K562 (cell line): ENCODE measurements around the gene GAB2. TPM values are rescaled to one million over a fixed set of nuclear protein-coding genes. Genes with fewer than 3 reads are reported as not detected.

Source experiments
- BCLAF1 ChIP-seq, 2 experiments: fragments of 450-650 bp in 1 of 2; IDR thresholded peaks; 2 replicates each; pipeline ENCODE4 v1.6.1; 2011 to 2017; ENCODE audit warnings: low read depth in 2 of 2, antibody characterized with exemption in 1 of 2, borderline replicate concordance in 1 of 2, low read length in 1 of 2, mild to moderate bottlenecking in 1 of 2, mixed read lengths in 1 of 2; ENCODE audit not compliant: control insufficient read depth in 1 of 2
- HMGN3 ChIP-seq: IDR thresholded peaks from 2 replicates; pipeline ENCODE4 v1.6.1; 2011; ENCODE audit warnings: borderline replicate concordance, low read depth, mild to moderate bottlenecking, mixed read lengths, low read length; ENCODE audit not compliant: insufficient read length; ENCODE audit errors: extremely low read depth
- ILK ChIP-seq: fragments of 450-650 bp; IDR thresholded peaks from 2 replicates; pipeline ENCODE4 v1.6.1; 2016; ENCODE audit warnings: missing genetic modification characterization, low read depth, mild to moderate bottlenecking, missing compliant biosample characterization, moderate library complexity, borderline replicate concordance
- L3MBTL2 ChIP-seq: fragments of 450-650 bp; IDR thresholded peaks from 2 replicates; pipeline ENCODE4 v1.6.1; 2016; ENCODE audit warnings: mild to moderate bottlenecking, moderate library complexity
- MITF ChIP-seq: IDR thresholded peaks from 2 replicates; pipeline ENCODE4 v1.6.1; 2014; ENCODE audit warnings: antibody characterized with exemption
- NCOA2 ChIP-seq, 2 experiments: fragments of 450-650 bp; IDR thresholded peaks; 2 replicates each; pipeline ENCODE4 v1.6.1; 2018; ENCODE audit warnings: mild to moderate bottlenecking in 2 of 2, moderate library complexity in 1 of 2; ENCODE audit not compliant: partially characterized antibody in 2 of 2
- PHTF2 ChIP-seq: fragments of 250-450 bp; sonication (Bioruptor Pico); IDR thresholded peaks from 2 replicates; pipeline ENCODE4 v1.5.0; 2021; ENCODE audit warnings: mild to moderate bottlenecking
- REST ChIP-seq, 2 experiments: fragments of 450-650 bp; formaldehyde crosslinking in 1 of 2; IDR thresholded peaks; 2 replicates each; pipeline versions ENCODE4 v1.4.0 to v1.6.1; 2014 to 2020; ENCODE audit warnings: mild to moderate bottlenecking in 2 of 2, borderline replicate concordance in 1 of 2, low read depth in 1 of 2
- SMAD4 ChIP-seq: fragments of 250-450 bp; sonication (Bioruptor Pico); conservative IDR thresholded peaks from 2 replicates; pipeline ENCODE4 v1.8.0; 2021; ENCODE audit warnings: inconsistent platforms, mild to moderate bottlenecking, moderate library complexity
- ZNF512 ChIP-seq: IDR thresholded peaks from 2 replicates; pipeline ENCODE4 v1.6.1; 2016; ENCODE audit warnings: missing genetic modification characterization, missing compliant biosample characterization
- ZNF583 ChIP-seq: fragments of 250-450 bp; sonication (Bioruptor Pico); IDR thresholded peaks from 2 replicates; pipeline ENCODE4 v1.4.0; 2020
- ZNF766 ChIP-seq: fragments of 200-800 bp; sonication (Bioruptor generic); conservative IDR thresholded peaks from 2 replicates; pipeline ENCODE4 v1.6.1; 2016; ENCODE audit warnings: missing genetic modification characterization, missing compliant biosample characterization
- polyA plus RNA-seq, 8 experiments: library from polyadenylated mRNA; depleted of rRNA in 4 of 8; stranded (reverse) in 5 of 8; unstranded in 3 of 8; fragments of >200 nt; fragmentation: Nextera tagmentation in 2 of 8; fragmentation: Illumina TruSeq in 1 of 8; extraction: Ambion mirVana in 2 of 8; extraction: Trizol in 1 of 8; gene quantifications; 2 replicates each; pipeline versions ENCODE4 v1.2.1 to v1.2.3, GENCODE V29; 2011 to 2014; ENCODE audit warnings: inconsistent platforms in 1 of 8, missing spikeins in 1 of 8
- total RNA-seq, 7 experiments: library from RNA; depleted of rRNA in 6 of 7; stranded (reverse); fragments of >200 nt in 6 of 7; fragmentation: Illumina TruSeq in 2 of 7; extraction: Trizol in 2 of 7; gene quantifications; 2 replicates each; pipeline versions ENCODE4 v1.2.1 to v1.2.3, GENCODE V29; 2011 to 2021; ENCODE audit warnings: low replicate concordance in 1 of 7

Gene GAB2
- total and polyA plus RNA-seq, 9 of the 15 experiments (the other 6 are each of a cell fraction or from before 2014, with no cell fraction given): 2.3 to 35.2 (median 16.1) TPM

GRCh38 chr11:78340530-78340929, 77.1 kb downstream of the GAB2 start (continued):
- TF ChIP-seq REST (IDR thresholded peaks at IDR 0.05; ENCODE audit: borderline replicate concordance): 0 out of 2 replicates have a peak, but pooled peaks have one; percentile 1
- TF ChIP-seq REST (CRISPR knock-in tag; IDR thresholded peaks at IDR 0.05; ENCODE audit: low read depth): no peak
- TF ChIP-seq SMAD4 (CRISPR knock-in tag): 0 out of 2 replicates have a peak, but pooled peaks have one; percentile 13
- no peak for TF ChIP-seq HMGN3
- no peak for TF ChIP-seq MITF
- no peak for TF ChIP-seq ZNF512 (tag)
- TF ChIP-seq L3MBTL2: peak; percentile 44; the same call in 1 of the 2 replicates
- no peak; the same call in 1 of the 2 replicates for TF ChIP-seq PHTF2 (CRISPR knock-in tag)
- TF ChIP-seq ZNF583 (CRISPR knock-in tag): no peak
- no peak for TF ChIP-seq NCOA2 (IDR thresholded peaks at IDR 0.05; ENCODE audit: partially characterized antibody in 2 of 2)
- no peak for TF ChIP-seq BCLAF1 (IDR thresholded peaks at IDR 0.05; ENCODE audit: borderline replicate concordance in 1 of 2, control insufficient read depth in 1 of 2, low read depth in 2 of 2, low read length in 1 of 2)
- TF ChIP-seq ILK (tag): 0 out of 2 replicates have a peak, but pooled peaks have one; percentile 16
- peak; percentile 42; the same call in 1 of the 2 replicates for TF ChIP-seq ZNF766 (CRISPR knock-in tag)
